Tibial artery (tissue), 4 donors: ENCODE data around the gene KCNN3.

Source experiments
- DNase-seq, 2 donors: peaks; one replicate each; pipeline ENCODE4 v3.0.0-alpha.2; 2019
- H3K27ac ChIP-seq, 2 donors: fragments of 200-600 bp; sonication (generic) in 1 of 2; 1 replicate in 1 of 2; 2 replicates in 1 of 2; pipeline ENCODE4 v1.5.1; 2018 to 2019; ENCODE audit warnings: mild to moderate bottlenecking in 1 of 2
- H3K27me3 ChIP-seq, 2 donors: fragments of 200-600 bp; sonication (generic) in 1 of 2; one replicate each; pipeline versions ENCODE4 v1.5.1 to v1.6.0; 2016 to 2019
- H3K36me3 ChIP-seq, 3 donors: fragments of 200-600 bp; sonication (generic) in 2 of 3; one replicate each; pipeline ENCODE4 v1.5.1; 2016 to 2019; ENCODE audit warnings: mild to moderate bottlenecking in 2 of 3
- H3K4me1 ChIP-seq, 4 donors: fragments of 200-600 bp; sonication (generic) in 2 of 4; 1 replicate in 3 of 4; 2 replicates in 1 of 4; pipeline ENCODE4 v1.5.1; 2016 to 2019
- H3K4me3 ChIP-seq, 2 donors: fragments of 200-600 bp; sonication (generic) in 1 of 2; 1 replicate in 1 of 2; 2 replicates in 1 of 2; pipeline ENCODE4 v1.5.1; 2018 to 2019; ENCODE audit warnings: mild to moderate bottlenecking in 2 of 2
- H3K9me3 ChIP-seq, 3 donors: fragments of 200-600 bp; sonication (generic) in 1 of 3; one replicate each; pipeline ENCODE4 v1.5.1; 2016 to 2019
- CTCF ChIP-seq, 2 experiments: fragments of 200-600 bp in 1 of 2; fragments of 450-650 bp in 1 of 2; IDR thresholded peaks; one replicate each; pipeline ENCODE4 v1.5.1; 2017 to 2019; ENCODE audit warnings: antibody characterized with exemption in 2 of 2, mild to moderate bottlenecking in 1 of 2, moderate library complexity in 1 of 2
- intact Hi-C: fragments of 100-400 bp; cut with DNase I; formaldehyde crosslinking; loops from one replicate; pipeline ENCODE4 v1.15.0; 2023; ENCODE audit warnings: low total_unique reads

The KCNN3 gene

GRCh38 chr1:154756793-154757548 is 113.1 kb downstream of the KCNN3 start:
- H3K4me3 ChIP-seq = no peak overlapping the region
- intact Hi-C loops = no loop called here
- peaks cover 3 to 46% of the 10 kb centered on the region in 2 donors for H3K27me3 ChIP-seq
- no peak for DNase-seq
- H3K4me1 ChIP-seq = peaks cover 0 to 7% (median 7%) of the 10 kb centered on the region in 4 donors
- no peaks in the 10 kb centered on the region for H3K9me3 ChIP-seq
- H3K27ac ChIP-seq = no peak overlapping the region
- no peak for TF ChIP-seq CTCF (IDR thresholded peaks at IDR 0.05)
- H3K36me3 ChIP-seq = no peaks in the 10 kb centered on the region

GRCh38 chr1:154755858-154756730 is 114.0 kb downstream of the KCNN3 start:
- Histone ChIP-seq H3K36me3 (no peaks in the 10 kb centered on the region), H3K4me3 (no peak overlapping the region), H3K4me1 (peaks cover 0 to 7% (median 7%) of the 10 kb centered on the region in 4 donors), H3K9me3 (no peaks in the 10 kb centered on the region), H3K27ac (no peak overlapping the region), H3K27me3 (peaks cover 1 to 45% of the 10 kb centered on the region in 2 donors)
- TF ChIP-seq CTCF (IDR thresholded peaks at IDR 0.05) = no peak
- DNase-seq = no peak
- intact Hi-C loops = no loop called here

GRCh38 chr1:154753426-154753825 is 116.7 kb downstream of the KCNN3 start:
- H3K4me1 ChIP-seq = no peaks in the 10 kb centered on the region
- intact Hi-C loops = no loop called here
- H3K27me3 ChIP-seq = peaks cover 0 to 48% of the 10 kb centered on the region in 2 donors
- TF ChIP-seq CTCF (IDR thresholded peaks at IDR 0.05) = no peak
- H3K4me3 ChIP-seq = no peak overlapping the region
- no peaks in the 10 kb centered on the region for H3K36me3 ChIP-seq
- H3K9me3 ChIP-seq = no peaks in the 10 kb centered on the region
- DNase-seq = no peak
- H3K27ac ChIP-seq = no peak overlapping the region

- Histone ChIP-seq H3K9me3 (no peaks in the 10 kb centered on the region), H3K27me3 (peaks cover 0 to 54% of the 10 kb centered on the region in 2 donors), H3K4me1 (no peaks in the 10 kb centered on the region), H3K36me3 (no peaks in the 10 kb centered on the region), H3K4me3 (no peak overlapping the region), H3K27ac (no peak overlapping the region)
- intact Hi-C loops = no loop called here
- no peak for DNase-seq
- no peak for TF ChIP-seq CTCF (IDR thresholded peaks at IDR 0.05)
Observed at GRCh38 chr1:154752273-154753030, 117.6 kb downstream of the KCNN3 start.

- H3K4me3 ChIP-seq = no peak overlapping the region
- no peaks in the 10 kb centered on the region for H3K4me1 ChIP-seq
- no peak for TF ChIP-seq CTCF (IDR thresholded peaks at IDR 0.05)
- peaks cover 0 to 61% of the 10 kb centered on the region in 2 donors for H3K27me3 ChIP-seq
- no peak overlapping the region for H3K27ac ChIP-seq
- DNase-seq = no peak
- intact Hi-C loops = no loop called here
- H3K36me3 ChIP-seq = no peaks in the 10 kb centered on the region
- no peaks in the 10 kb centered on the region for H3K9me3 ChIP-seq
Observed at GRCh38 chr1:154751690-154752089, 118.4 kb downstream of the KCNN3 start.
